ENCODE results near the gene PLD5.
"Not testable (repeated sequence)": the region's sequence is repeated elsewhere in the genome, so short reads cannot be mapped to it uniquely, and the experiment has no call there.

Gene PLD5

GRCh38 chr1:242212401-242212800 is 312.1 kb downstream of the PLD5 start:
- peak; percentile 52 for DNase-seq (ENCODE audit: low spot score)

GRCh38 chr1:242211254-242212022 is 313.1 kb downstream of the PLD5 start:
- DNase-seq (ENCODE audit: low spot score): no peak

- not testable (repeated sequence) for DNase-seq (ENCODE audit: low spot score)
Observed at GRCh38 chr1:242210316-242210715, 314.2 kb downstream of the PLD5 start.

- DNase-seq (ENCODE audit: low spot score): no peak
Observed at GRCh38 chr1:242209063-242209462, 315.4 kb downstream of the PLD5 start.

- no peak for DNase-seq (ENCODE audit: low spot score)
Observed at GRCh38 chr1:242208021-242208420, 316.5 kb downstream of the PLD5 start.

- no peak for DNase-seq (ENCODE audit: low spot score)
Observed at GRCh38 chr1:242206994-242207393, 317.5 kb downstream of the PLD5 start.

GRCh38 chr1:242205622-242206489 is 318.6 kb downstream of the PLD5 start:
- peak; percentile 20 for DNase-seq (ENCODE audit: low spot score)

- peak; percentile 36 for DNase-seq (ENCODE audit: low spot score)
Observed at GRCh38 chr1:242203262-242203661, 321.2 kb downstream of the PLD5 start.

GRCh38 chr1:242201090-242201489 is 323.4 kb downstream of the PLD5 start:
- DNase-seq (ENCODE audit: low spot score): no peak

GRCh38 chr1:242199776-242200458 is 324.6 kb downstream of the PLD5 start:
- DNase-seq (ENCODE audit: low spot score): no peak

- DNase-seq (ENCODE audit: low spot score): no peak
Observed at GRCh38 chr1:242197907-242198820, 326.3 kb downstream of the PLD5 start.

- DNase-seq (ENCODE audit: low spot score): no peak
Observed at GRCh38 chr1:242196914-242197313, 327.6 kb downstream of the PLD5 start.

GRCh38 chr1:242196101-242196500 is 328.4 kb downstream of the PLD5 start:
- DNase-seq (ENCODE audit: low spot score): no peak

GRCh38 chr1:242189591-242189990 is 334.9 kb downstream of the PLD5 start:
- DNase-seq (ENCODE audit: low spot score): no peak

- no peak for DNase-seq (ENCODE audit: low spot score)
Observed at GRCh38 chr1:242187816-242188215, 336.7 kb downstream of the PLD5 start.

- no peak for DNase-seq (ENCODE audit: low spot score)
Observed at GRCh38 chr1:242187171-242187570, 337.3 kb downstream of the PLD5 start.

GRCh38 chr1:242185731-242186130 is 338.8 kb downstream of the PLD5 start:
- DNase-seq (ENCODE audit: low spot score): no peak

- no peak for DNase-seq (ENCODE audit: low spot score)
Observed at GRCh38 chr1:242184955-242185354, 339.5 kb downstream of the PLD5 start.

- not testable (repeated sequence) for DNase-seq (ENCODE audit: low spot score)
Observed at GRCh38 chr1:242179767-242180166, 344.7 kb downstream of the PLD5 start.

GRCh38 chr1:242178924-242179708 is 345.4 kb downstream of the PLD5 start:
- DNase-seq (ENCODE audit: low spot score): no peak

Data from SK-N-DZ (cell line).